Ascending aorta (tissue), 2 donors: ENCODE data around the gene FPGS. TPM values are rescaled to one million over a fixed set of nuclear protein-coding genes. Genes with fewer than 3 reads are reported as not detected.

ENCODE experiments used
- DNase-seq, 2 donors: peaks; one replicate each; pipeline ENCODE4 v3.0.0-alpha.2; 2019; ENCODE audit warnings: low spot score in 2 of 2
- H3K27ac ChIP-seq, 2 donors: fragments of 200-600 bp; sonication (generic); one replicate each; pipeline ENCODE4 v1.5.1; 2016 to 2017; ENCODE audit warnings: mild to moderate bottlenecking in 1 of 2
- H3K27me3 ChIP-seq: fragments of 200-600 bp; sonication (generic); one replicate; pipeline ENCODE4 v1.5.1; 2017
- H3K36me3 ChIP-seq, 2 donors: fragments of 200-600 bp; sonication (generic); one replicate each; pipeline ENCODE4 v1.5.1; 2016
- H3K4me1 ChIP-seq, 2 donors: fragments of 200-600 bp; sonication (generic); one replicate each; pipeline ENCODE4 v1.5.1; 2016 to 2017; ENCODE audit warnings: mild to moderate bottlenecking in 1 of 2
- H3K4me3 ChIP-seq, 2 donors: fragments of 200-600 bp; sonication (generic); one replicate each; pipeline ENCODE4 v1.5.1; 2016 to 2017; ENCODE audit warnings: mild to moderate bottlenecking in 1 of 2
- H3K9me3 ChIP-seq, 2 donors: fragments of 200-600 bp; sonication (generic); one replicate each; pipeline ENCODE4 v1.5.1; 2016
- CTCF ChIP-seq, 3 experiments: fragments of 200-600 bp in 2 of 3; fragments of 450-650 bp in 1 of 3; sonication (generic) in 2 of 3; IDR thresholded peaks; one replicate each; pipeline ENCODE4 v1.5.1; 2016 to 2019; ENCODE audit warnings: antibody characterized with exemption in 3 of 3, mild to moderate bottlenecking in 1 of 3, moderate library complexity in 1 of 3
- intact Hi-C: fragments of 100-400 bp; cut with DNase I; formaldehyde crosslinking; loops from one replicate; pipeline ENCODE4 v1.15.1; 2023
- total RNA-seq: library from RNA; depleted of rRNA; stranded (reverse); fragments of >200 nt; gene quantifications from one replicate; pipeline ENCODE4 v1.1.0, GENCODE V29; 2016

FPGS gene
- total RNA-seq, 1 donor from 2014 or later: 286 TPM

- Histone ChIP-seq H3K27ac (peak overlapping the region; percentile 96 to 98), H3K36me3 (peaks cover 16 to 47% of the 10 kb centered on the region in 2 donors), H3K9me3 (peaks cover 6 to 10% of the 10 kb centered on the region in 2 donors), H3K27me3 (no peaks in the 10 kb centered on the region), H3K4me3 (peak overlapping the region in 1 of 2 donors; percentile 4), H3K4me1 (peaks cover 13 to 55% of the 10 kb centered on the region in 2 donors)
- TF ChIP-seq CTCF (IDR thresholded peaks at IDR 0.05): no peak
- DNase-seq: peak in 1 of 2 donors; percentile 89
- intact Hi-C loops: loop anchor here (5.0 kb wide), 1 partner anchor 659 kb away; no protein-coding TSS in a partner anchor
Measured at GRCh38 chr9:127846443-127847177, 43.9 kb downstream of the FPGS start.

GRCh38 chr9:127847178-127847510 lies 44.5 kb downstream of the FPGS start:
- H3K9me3 ChIP-seq: peaks cover 6 to 10% of the 10 kb centered on the region in 2 donors
- H3K36me3 ChIP-seq: peaks cover 13 to 41% of the 10 kb centered on the region in 2 donors
- intact Hi-C loops: loop anchor here (5.0 kb wide), 1 partner anchor 660 kb away; no protein-coding TSS in a partner anchor
- no peaks in the 10 kb centered on the region for H3K27me3 ChIP-seq
- peaks cover 13 to 53% of the 10 kb centered on the region in 2 donors for H3K4me1 ChIP-seq
- peak overlapping the region in 1 of 2 donors; percentile 4 for H3K4me3 ChIP-seq
- no peak for TF ChIP-seq CTCF (IDR thresholded peaks at IDR 0.05)
- peak in 1 of 2 donors; percentile 82 for DNase-seq
- H3K27ac ChIP-seq: peak overlapping the region; percentile 96 to 98

GRCh38 chr9:127847833-127848755 lies 45.4 kb downstream of the FPGS start:
- peaks cover 6 to 10% of the 10 kb centered on the region in 2 donors for H3K9me3 ChIP-seq
- no peaks in the 10 kb centered on the region for H3K27me3 ChIP-seq
- no peak for DNase-seq
- peaks cover 13 to 55% of the 10 kb centered on the region in 2 donors for H3K4me1 ChIP-seq
- TF ChIP-seq CTCF (IDR thresholded peaks at IDR 0.05): no peak
- peak overlapping the region; percentile 96 to 98 for H3K27ac ChIP-seq
- intact Hi-C loops: loop anchor here (5.0 kb wide), 1 partner anchor 661 kb away; no protein-coding TSS in a partner anchor
- peaks cover 8 to 32% of the 10 kb centered on the region in 2 donors for H3K36me3 ChIP-seq
- H3K4me3 ChIP-seq: peak overlapping the region in 1 of 2 donors; percentile 4

- Histone ChIP-seq H3K9me3 (peaks cover 6 to 10% of the 10 kb centered on the region in 2 donors), H3K36me3 (peaks cover 6 to 30% of the 10 kb centered on the region in 2 donors), H3K27me3 (no peaks in the 10 kb centered on the region), H3K4me1 (peaks cover 13 to 59% of the 10 kb centered on the region in 2 donors), H3K27ac (peak overlapping the region; percentile 96 to 98), H3K4me3 (no peak overlapping the region)
- no peak for TF ChIP-seq CTCF (IDR thresholded peaks at IDR 0.05)
- DNase-seq: no peak
- intact Hi-C loops: loop anchor here (5.0 kb wide), 1 partner anchor 662 kb away; no protein-coding TSS in a partner anchor
Measured at GRCh38 chr9:127848756-127849504, 46.2 kb downstream of the FPGS start.

- Histone ChIP-seq H3K4me3 (peak overlapping the region in 1 of 2 donors; percentile 77), H3K9me3 (peaks cover 6 to 10% of the 10 kb centered on the region in 2 donors), H3K27me3 (no peaks in the 10 kb centered on the region), H3K36me3 (peaks cover 6 to 30% of the 10 kb centered on the region in 2 donors), H3K27ac (peak overlapping the region; percentile 96 to 97), H3K4me1 (peaks cover 11 to 51% of the 10 kb centered on the region in 2 donors)
- no peak for TF ChIP-seq CTCF (IDR thresholded peaks at IDR 0.05)
- DNase-seq: no peak
- intact Hi-C loops: no loop called here
Measured at GRCh38 chr9:127850286-127850830, 47.7 kb downstream of the FPGS start.
